Skin of body (tissue), 2 donors: ENCODE measurements around the gene EDIL3. TPM values are rescaled to one million over a fixed set of nuclear protein-coding genes. Genes with fewer than 3 reads are reported as not detected.
A peak's percentile ranks its signal among the peaks of the same experiment; 100 is the strongest.

Source experiments
- DNase-seq: peaks from one replicate; lab custom pipeline; 2025; lab: John Stamatoyannopoulos, UW
- total RNA-seq: library from RNA; depleted of rRNA; stranded (reverse); fragments of >200 nt; gene quantifications from one replicate; pipeline ENCODE4 v1.2.3, GENCODE V29; 2014

EDIL3 gene
- total RNA-seq, 1 donor from 2014 or later, result 19.3 TPM

- peak; percentile 9 for DNase-seq
Measured at GRCh38 chr5:84265130-84265529, 119.5 kb downstream of the EDIL3 start.

GRCh38 chr5:84260939-84261338, 123.7 kb downstream of the EDIL3 start:
- DNase-seq, result no peak

GRCh38 chr5:84260140-84260539, 124.5 kb downstream of the EDIL3 start:
- no peak for DNase-seq

GRCh38 chr5:84259283-84260045, 125.2 kb downstream of the EDIL3 start:
- DNase-seq, result no peak

GRCh38 chr5:84257061-84257460, 127.6 kb downstream of the EDIL3 start:
- no peak for DNase-seq

GRCh38 chr5:84255315-84255714, 129.4 kb downstream of the EDIL3 start:
- no peak for DNase-seq

- DNase-seq, result no peak
Measured at GRCh38 chr5:84253946-84254345, 130.7 kb downstream of the EDIL3 start.

GRCh38 chr5:84251503-84251902, 133.2 kb downstream of the EDIL3 start:
- DNase-seq, result no peak

GRCh38 chr5:84249918-84250630, 134.6 kb downstream of the EDIL3 start:
- peak; percentile 21 for DNase-seq

- DNase-seq, result no peak
Measured at GRCh38 chr5:84248013-84248412, 136.7 kb downstream of the EDIL3 start.

- no peak for DNase-seq
Measured at GRCh38 chr5:84242286-84242685, 142.4 kb downstream of the EDIL3 start.

- DNase-seq, result no peak
Measured at GRCh38 chr5:84239494-84239893, 145.2 kb downstream of the EDIL3 start.

GRCh38 chr5:84237126-84237525, 147.6 kb downstream of the EDIL3 start:
- DNase-seq, result no peak

- DNase-seq, result no peak
Measured at GRCh38 chr5:84231433-84231832, 153.2 kb downstream of the EDIL3 start.

GRCh38 chr5:84229045-84229444, 155.6 kb downstream of the EDIL3 start:
- no peak for DNase-seq

GRCh38 chr5:84228266-84228665, 156.4 kb downstream of the EDIL3 start:
- no peak for DNase-seq

- DNase-seq, result no peak
Measured at GRCh38 chr5:84227236-84227635, 157.4 kb downstream of the EDIL3 start.

- no peak for DNase-seq
Measured at GRCh38 chr5:84218546-84218945, 166.1 kb downstream of the EDIL3 start.

- DNase-seq, result no peak
Measured at GRCh38 chr5:84215521-84215920, 169.2 kb downstream of the EDIL3 start.

GRCh38 chr5:84213861-84214260, 170.8 kb downstream of the EDIL3 start:
- no peak for DNase-seq

GRCh38 chr5:84213212-84213611, 171.5 kb downstream of the EDIL3 start:
- DNase-seq, result no peak

GRCh38 chr5:84204772-84205171, 179.9 kb downstream of the EDIL3 start:
- DNase-seq, result no peak

GRCh38 chr5:84202136-84202535, 182.5 kb downstream of the EDIL3 start:
- DNase-seq, result no peak
